Measurements from ENCODE around the gene PEA15.
A peak's percentile ranks its signal among the peaks of the same experiment; 100 is the strongest.

The PEA15 gene

DNA sequence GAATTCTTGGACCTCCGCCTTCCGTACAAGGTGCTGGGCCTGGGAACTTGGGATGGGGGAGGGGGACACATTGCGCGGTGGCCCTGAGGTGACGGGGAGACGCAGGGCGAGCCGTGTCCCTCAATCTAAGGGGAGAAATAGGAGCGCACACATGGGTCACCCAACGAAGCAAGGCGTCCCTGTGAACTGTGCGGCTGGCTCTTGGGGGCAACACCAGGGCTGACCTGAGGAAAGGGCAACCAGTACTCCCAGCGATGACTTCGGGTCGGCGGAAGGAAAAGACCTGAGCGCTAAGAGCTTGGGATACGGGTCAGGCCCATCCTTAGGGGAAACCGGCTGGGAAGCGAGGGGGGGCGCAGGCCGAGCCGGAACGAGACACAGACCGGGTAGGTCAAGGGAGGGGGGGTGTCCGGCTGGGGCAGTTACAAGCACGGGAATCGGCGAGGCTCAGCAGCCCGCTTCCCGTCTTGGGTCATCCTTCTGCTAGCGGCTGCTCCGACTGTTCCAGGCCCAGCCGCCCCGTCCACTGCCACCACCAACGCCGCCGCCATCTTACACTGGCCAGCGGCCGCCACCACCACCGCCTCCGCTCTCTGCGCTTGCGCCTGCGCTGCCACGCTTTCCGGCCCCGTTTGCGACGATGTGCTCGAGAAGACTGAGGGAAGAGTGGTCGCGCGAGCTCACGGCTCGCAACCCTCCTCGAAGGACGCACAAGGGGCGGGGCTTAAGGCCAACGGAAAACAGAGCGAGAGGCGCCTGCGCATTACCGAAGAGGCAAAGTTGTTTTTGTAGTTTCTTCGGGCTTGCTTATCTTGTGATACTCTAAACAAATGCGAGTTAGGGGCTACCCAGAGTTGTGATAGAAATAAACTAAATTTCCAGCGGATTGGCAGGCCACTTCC lies 57.0 kb downstream of the PEA15 start, which contains the start of gene DCAF8 (continued):
- TF ChIP-seq BCL6B (tag by site-specific recombination; IDR thresholded peaks at IDR 0.05): no peak
- peak; percentile 94 for TF ChIP-seq ZNF501 (tag by site-specific recombination; IDR thresholded peaks at IDR 0.05)
- 0 out of 2 replicates have a peak, but pooled peaks have one; percentile 46 for TF ChIP-seq ZBTB21 (tag by site-specific recombination; IDR thresholded peaks at IDR 0.05)
- TF ChIP-seq, protein P1, sequence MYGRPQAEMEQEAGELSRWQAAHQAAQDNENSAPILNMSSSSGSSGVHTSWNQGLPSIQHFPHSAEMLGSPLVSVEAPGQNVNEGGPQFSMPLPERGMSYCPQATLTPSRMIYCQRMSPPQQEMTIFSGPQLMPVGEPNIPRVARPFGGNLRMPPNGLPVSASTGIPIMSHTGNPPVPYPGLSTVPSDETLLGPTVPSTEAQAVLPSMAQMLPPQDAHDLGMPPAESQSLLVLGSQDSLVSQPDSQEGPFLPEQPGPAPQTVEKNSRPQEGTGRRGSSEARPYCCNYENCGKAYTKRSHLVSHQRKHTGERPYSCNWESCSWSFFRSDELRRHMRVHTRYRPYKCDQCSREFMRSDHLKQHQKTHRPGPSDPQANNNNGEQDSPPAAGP (tag by site-specific recombination; IDR thresholded peaks at IDR 0.05): peak; percentile 97
- no peak for TF ChIP-seq ZNF211 (tag by site-specific recombination; IDR thresholded peaks at IDR 0.05; ENCODE audit: low read depth)
- 0 out of 2 replicates have a peak, but pooled peaks have one; percentile 74 for TF ChIP-seq ZNF239 (tag by site-specific recombination; IDR thresholded peaks at IDR 0.05)
- TF ChIP-seq, protein P2, sequence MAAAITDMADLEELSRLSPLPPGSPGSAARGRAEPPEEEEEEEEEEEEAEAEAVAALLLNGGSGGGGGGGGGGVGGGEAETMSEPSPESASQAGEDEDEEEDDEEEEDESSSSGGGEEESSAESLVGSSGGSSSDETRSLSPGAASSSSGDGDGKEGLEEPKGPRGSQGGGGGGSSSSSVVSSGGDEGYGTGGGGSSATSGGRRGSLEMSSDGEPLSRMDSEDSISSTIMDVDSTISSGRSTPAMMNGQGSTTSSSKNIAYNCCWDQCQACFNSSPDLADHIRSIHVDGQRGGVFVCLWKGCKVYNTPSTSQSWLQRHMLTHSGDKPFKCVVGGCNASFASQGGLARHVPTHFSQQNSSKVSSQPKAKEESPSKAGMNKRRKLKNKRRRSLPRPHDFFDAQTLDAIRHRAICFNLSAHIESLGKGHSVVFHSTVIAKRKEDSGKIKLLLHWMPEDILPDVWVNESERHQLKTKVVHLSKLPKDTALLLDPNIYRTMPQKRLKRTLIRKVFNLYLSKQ (tag by site-specific recombination; IDR thresholded peaks at IDR 0.05; ENCODE audit: borderline replicate concordance): 0 out of 2 replicates have a peak, but pooled peaks have one; percentile 1
- no peak for TF ChIP-seq SALL2 (tag by site-specific recombination; IDR thresholded peaks at IDR 0.05; ENCODE audit: borderline replicate concordance)
- peak; percentile 97 for TF ChIP-seq ZSCAN30 (tag by site-specific recombination; IDR thresholded peaks at IDR 0.05)
- TF ChIP-seq ZNF560 (tag by site-specific recombination; IDR thresholded peaks at IDR 0.05; ENCODE audit: borderline replicate concordance): no peak
- peak; percentile 71; the same call in 1 of the 2 replicates for TF ChIP-seq ZNF837 (tag by site-specific recombination; IDR thresholded peaks at IDR 0.05)
- no peak for TF ChIP-seq ZNF311 (tag by site-specific recombination; IDR thresholded peaks at IDR 0.05; ENCODE audit: borderline replicate concordance)
- peak; percentile 75; the same call in 1 of the 2 replicates for TF ChIP-seq ZNF792 (tag by site-specific recombination; IDR thresholded peaks at IDR 0.05)
- peak; percentile 45; the same call in 1 of the 2 replicates for TF ChIP-seq HOXD13 (CRISPR knock-in tag; IDR thresholded peaks at IDR 0.05; ENCODE audit: borderline replicate concordance)
- peak; percentile 85 for TF ChIP-seq EGR2 (tag by site-specific recombination; IDR thresholded peaks at IDR 0.05; ENCODE audit: low read depth)
- no peak; the same call in 1 of the 2 replicates for TF ChIP-seq MYNN (tag by site-specific recombination; IDR thresholded peaks at IDR 0.05; ENCODE audit: borderline replicate concordance)
- no peak for TF ChIP-seq ZSCAN16 (tag by site-specific recombination; IDR thresholded peaks at IDR 0.05)
- peak; percentile 78 for TF ChIP-seq ZNF2 (tag by site-specific recombination; IDR thresholded peaks at IDR 0.05)
- no peak for TF ChIP-seq MEIS1 (CRISPR knock-in tag; IDR thresholded peaks at IDR 0.05; ENCODE audit: borderline replicate concordance)
- TF ChIP-seq, protein P3, sequence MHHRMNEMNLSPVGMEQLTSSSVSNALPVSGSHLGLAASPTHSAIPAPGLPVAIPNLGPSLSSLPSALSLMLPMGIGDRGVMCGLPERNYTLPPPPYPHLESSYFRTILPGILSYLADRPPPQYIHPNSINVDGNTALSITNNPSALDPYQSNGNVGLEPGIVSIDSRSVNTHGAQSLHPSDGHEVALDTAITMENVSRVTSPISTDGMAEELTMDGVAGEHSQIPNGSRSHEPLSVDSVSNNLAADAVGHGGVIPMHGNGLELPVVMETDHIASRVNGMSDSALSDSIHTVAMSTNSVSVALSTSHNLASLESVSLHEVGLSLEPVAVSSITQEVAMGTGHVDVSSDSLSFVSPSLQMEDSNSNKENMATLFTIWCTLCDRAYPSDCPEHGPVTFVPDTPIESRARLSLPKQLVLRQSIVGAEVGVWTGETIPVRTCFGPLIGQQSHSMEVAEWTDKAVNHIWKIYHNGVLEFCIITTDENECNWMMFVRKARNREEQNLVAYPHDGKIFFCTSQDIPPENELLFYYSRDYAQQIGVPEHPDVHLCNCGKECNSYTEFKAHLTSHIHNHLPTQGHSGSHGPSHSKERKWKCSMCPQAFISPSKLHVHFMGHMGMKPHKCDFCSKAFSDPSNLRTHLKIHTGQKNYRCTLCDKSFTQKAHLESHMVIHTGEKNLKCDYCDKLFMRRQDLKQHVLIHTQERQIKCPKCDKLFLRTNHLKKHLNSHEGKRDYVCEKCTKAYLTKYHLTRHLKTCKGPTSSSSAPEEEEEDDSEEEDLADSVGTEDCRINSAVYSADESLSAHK (tag by site-specific recombination; IDR thresholded peaks at IDR 0.05): peak; percentile 42; the same call in 1 of the 2 replicates
- TF ChIP-seq ZNF133 (tag by site-specific recombination; IDR thresholded peaks at IDR 0.05): no peak
- 0 out of 2 replicates have a peak, but pooled peaks have one; percentile 53 for TF ChIP-seq ZNF341 (tag by site-specific recombination; IDR thresholded peaks at IDR 0.05; ENCODE audit: low read depth)
- no peak for TF ChIP-seq ZNF202 (tag by site-specific recombination; IDR thresholded peaks at IDR 0.05; ENCODE audit: borderline replicate concordance)
- peak; percentile 84 for TF ChIP-seq ZNF24 (tag by site-specific recombination; IDR thresholded peaks at IDR 0.05)
- peak; percentile 55; the same call in 1 of the 2 replicates for TF ChIP-seq SCRT2 (tag by site-specific recombination; IDR thresholded peaks at IDR 0.05)
- no peak; the same call in 1 of the 2 replicates for TF ChIP-seq ZNF292 (tag by site-specific recombination; IDR thresholded peaks at IDR 0.05; ENCODE audit: borderline replicate concordance, low read depth)
- no peak for TF ChIP-seq ZNF621 (tag by site-specific recombination; IDR thresholded peaks at IDR 0.05)
- TF ChIP-seq ZNF677 (tag by site-specific recombination; IDR thresholded peaks at IDR 0.05): no peak
- TF ChIP-seq, protein P4, sequence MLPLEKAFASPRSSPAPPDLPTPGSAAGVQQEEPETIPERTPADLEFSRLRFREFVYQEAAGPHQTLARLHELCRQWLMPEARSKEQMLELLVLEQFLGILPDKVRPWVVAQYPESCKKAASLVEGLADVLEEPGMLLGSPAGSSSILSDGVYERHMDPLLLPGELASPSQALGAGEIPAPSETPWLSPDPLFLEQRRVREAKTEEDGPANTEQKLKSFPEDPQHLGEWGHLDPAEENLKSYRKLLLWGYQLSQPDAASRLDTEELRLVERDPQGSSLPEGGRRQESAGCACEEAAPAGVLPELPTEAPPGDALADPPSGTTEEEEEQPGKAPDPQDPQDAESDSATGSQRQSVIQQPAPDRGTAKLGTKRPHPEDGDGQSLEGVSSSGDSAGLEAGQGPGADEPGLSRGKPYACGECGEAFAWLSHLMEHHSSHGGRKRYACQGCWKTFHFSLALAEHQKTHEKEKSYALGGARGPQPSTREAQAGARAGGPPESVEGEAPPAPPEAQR (tag by site-specific recombination; IDR thresholded peaks at IDR 0.05): no peak
- TF ChIP-seq ZNF26 (tag by site-specific recombination; IDR thresholded peaks at IDR 0.05): no peak
